HG03432 (cell line): ENCODE results near the gene WDTC1.
"Not testable (repeated sequence)": the region's sequence is repeated elsewhere in the genome, so short reads cannot be mapped to it uniquely, and the experiment has no call there.

Source experiments
- ATAC-seq: cut with Tn5 transposase; IDR thresholded peaks from one replicate; pipeline ENCODE4 v1.9.1; 2021; ENCODE audit warnings: mild to moderate bottlenecking, moderate library complexity; ENCODE audit not compliant: unreplicated experiment

Gene WDTC1

GRCh38 chr1:27246194-27246593 lies 11.8 kb downstream of the WDTC1 start:
- no peak for ATAC-seq

GRCh38 chr1:27253596-27253995 lies 19.2 kb downstream of the WDTC1 start:
- no peak for ATAC-seq

GRCh38 chr1:27255136-27255535 lies 20.7 kb downstream of the WDTC1 start:
- ATAC-seq = no peak

- ATAC-seq = no peak
Observed at GRCh38 chr1:27257155-27257554, 22.7 kb downstream of the WDTC1 start.

- no peak for ATAC-seq
Observed at GRCh38 chr1:27258598-27258997, 24.2 kb downstream of the WDTC1 start.

GRCh38 chr1:27267153-27267552 lies 32.7 kb downstream of the WDTC1 start:
- no peak for ATAC-seq

- no peak for ATAC-seq
Observed at GRCh38 chr1:27269276-27269675, 34.8 kb downstream of the WDTC1 start.

GRCh38 chr1:27274204-27274603 lies 39.8 kb downstream of the WDTC1 start:
- no peak for ATAC-seq

- ATAC-seq = no peak
Observed at GRCh38 chr1:27275696-27276095, 41.3 kb downstream of the WDTC1 start.

- no peak for ATAC-seq
Observed at GRCh38 chr1:27284425-27285273, 50.2 kb downstream of the WDTC1 start.

GRCh38 chr1:27285274-27285660 lies 50.8 kb downstream of the WDTC1 start:
- ATAC-seq = no peak

GRCh38 chr1:27285821-27286220 lies 51.4 kb downstream of the WDTC1 start:
- not testable (repeated sequence) for ATAC-seq

GRCh38 chr1:27289125-27289524 lies 54.7 kb downstream of the WDTC1 start:
- ATAC-seq = not testable (repeated sequence)

- ATAC-seq = no peak
Observed at GRCh38 chr1:27290581-27290980, 56.1 kb downstream of the WDTC1 start.

- no peak for ATAC-seq
Observed at GRCh38 chr1:27292106-27292505, 57.7 kb downstream of the WDTC1 start.

GRCh38 chr1:27293915-27294314 lies 59.5 kb downstream of the WDTC1 start:
- no peak for ATAC-seq

GRCh38 chr1:27296773-27297291 lies 62.4 kb downstream of the WDTC1 start:
- ATAC-seq = no peak

GRCh38 chr1:27297903-27298302 lies 63.5 kb downstream of the WDTC1 start:
- ATAC-seq = no peak

- no peak for ATAC-seq
Observed at GRCh38 chr1:27298632-27299384, 64.4 kb downstream of the WDTC1 start.

- ATAC-seq = no peak
Observed at GRCh38 chr1:27299385-27300271, 65.2 kb downstream of the WDTC1 start.
